GM12875 (cell line): Measurements from ENCODE around the gene PGRMC2.

Experiments used
- H3K4me3 ChIP-seq: one replicate; pipeline ENCODE4 v1.5.1; 2011; ENCODE audit warnings: low read depth, low read length, control low read depth
- CTCF ChIP-seq: IDR thresholded peaks from 2 replicates; pipeline ENCODE4 v1.5.1; 2011; ENCODE audit warnings: low read depth, mild to moderate bottlenecking, control low read depth, inconsistent platforms, low read length, moderate library complexity, borderline replicate concordance; ENCODE audit not compliant: insufficient read depth

The PGRMC2 gene

DNA sequence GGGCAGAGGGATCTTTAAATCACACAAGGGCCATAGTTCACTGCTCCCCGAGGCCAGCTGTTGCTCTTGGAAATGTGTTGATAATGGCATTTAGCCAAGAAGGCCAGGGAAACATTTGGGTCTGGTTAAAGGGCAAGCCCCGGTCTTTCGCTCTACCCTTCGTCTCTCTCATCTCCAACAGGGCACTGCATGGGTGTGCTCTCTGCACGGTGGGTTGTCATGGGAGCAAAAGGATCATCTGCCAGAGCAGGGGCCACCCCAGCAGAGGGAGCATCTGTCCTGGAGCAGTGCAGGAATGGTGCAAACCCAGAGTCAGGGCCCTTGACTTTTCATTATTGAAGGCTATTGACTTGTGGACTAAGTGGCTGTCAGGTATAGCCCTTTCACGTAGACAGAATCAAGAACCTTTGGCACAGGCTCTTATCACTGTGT lies 22.7 kb upstream of the PGRMC2 start:
- no peak for TF ChIP-seq CTCF
- H3K4me3 ChIP-seq = no peak overlapping the region

GRCh38 chr4:128309585-128309984 lies 22.0 kb upstream of the PGRMC2 start:
- H3K4me3 ChIP-seq = no peak overlapping the region
- no peak for TF ChIP-seq CTCF

GRCh38 chr4:128308986-128309385 lies 21.4 kb upstream of the PGRMC2 start:
- TF ChIP-seq CTCF = no peak
- H3K4me3 ChIP-seq = no peak overlapping the region

DNA sequence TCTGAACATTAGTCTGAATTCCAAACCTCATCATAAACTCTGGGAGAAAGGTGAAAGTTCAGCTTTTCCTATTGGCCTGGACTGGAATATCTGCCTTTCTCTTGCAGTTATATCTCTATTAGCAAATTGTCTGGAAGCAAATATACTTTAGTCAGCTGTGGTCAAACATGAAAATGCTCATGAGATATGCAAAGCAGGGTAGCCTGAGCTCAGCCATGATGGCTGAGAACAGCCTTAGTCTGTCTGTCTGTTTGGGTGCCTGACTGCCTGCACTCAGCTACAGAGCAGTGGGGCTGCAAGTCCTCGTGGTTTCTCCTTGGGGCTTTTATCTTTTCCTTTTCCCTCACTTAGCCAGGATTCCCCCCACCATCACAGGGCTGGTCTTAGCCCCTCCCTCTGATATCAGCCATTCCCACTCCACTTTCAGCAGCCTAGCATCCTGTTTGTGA lies 19.5 kb upstream of the PGRMC2 start:
- no peak for TF ChIP-seq CTCF

DNA sequence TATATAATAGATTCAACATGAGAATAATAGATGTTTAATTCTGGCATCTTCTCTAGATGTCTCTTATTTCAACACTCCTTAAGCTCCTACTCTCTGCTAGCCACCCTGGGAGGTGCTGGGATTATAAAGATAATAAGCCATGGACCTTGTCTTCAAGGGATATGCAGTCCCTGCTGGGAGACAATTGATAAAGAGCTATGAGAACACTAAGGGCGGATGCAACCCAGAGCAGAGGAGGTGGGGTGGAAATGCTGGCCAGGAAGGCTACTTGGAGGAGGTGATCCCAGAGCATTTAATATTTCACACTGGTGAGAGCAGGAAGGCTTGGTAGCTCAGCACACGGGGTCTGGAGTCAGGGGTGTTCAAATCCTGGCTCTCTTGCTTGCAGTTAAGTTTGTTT lies 18.3 kb upstream of the PGRMC2 start:
- no peak for TF ChIP-seq CTCF
- no peak overlapping the region for H3K4me3 ChIP-seq

More for the DNA sequence above, 19.5 kb upstream of the PGRMC2 start:
- H3K4me3 ChIP-seq = no peak overlapping the region

GRCh38 chr4:128303986-128304385 lies 16.4 kb upstream of the PGRMC2 start:
- no peak overlapping the region for H3K4me3 ChIP-seq
- TF ChIP-seq CTCF = no peak

- no peak for TF ChIP-seq CTCF
- no peak overlapping the region for H3K4me3 ChIP-seq
Observed at GRCh38 chr4:128303405-128303785, 15.8 kb upstream of the PGRMC2 start.
